NCI-H460 (cell line): ENCODE measurements around the gene LHFPL6. TPM values are rescaled to one million over a fixed set of nuclear protein-coding genes. Genes with fewer than 3 reads are reported as not detected.

Source experiments
- DNase-seq: peaks from one replicate; pipeline ENCODE4 v3.0.0-alpha.2; 2016; ENCODE audit warnings: low read depth; ENCODE audit errors: extremely low read depth
- total RNA-seq: library from RNA; depleted of rRNA; stranded (reverse); fragments of >200 nt; shearing (Covaris generic); gene quantifications from 2 replicates; pipeline ENCODE4 v1.2.3, GENCODE V29; 2014

LHFPL6 gene
- total RNA-seq, 1 experiment from 2014 or later: 19.4 TPM

DNA sequence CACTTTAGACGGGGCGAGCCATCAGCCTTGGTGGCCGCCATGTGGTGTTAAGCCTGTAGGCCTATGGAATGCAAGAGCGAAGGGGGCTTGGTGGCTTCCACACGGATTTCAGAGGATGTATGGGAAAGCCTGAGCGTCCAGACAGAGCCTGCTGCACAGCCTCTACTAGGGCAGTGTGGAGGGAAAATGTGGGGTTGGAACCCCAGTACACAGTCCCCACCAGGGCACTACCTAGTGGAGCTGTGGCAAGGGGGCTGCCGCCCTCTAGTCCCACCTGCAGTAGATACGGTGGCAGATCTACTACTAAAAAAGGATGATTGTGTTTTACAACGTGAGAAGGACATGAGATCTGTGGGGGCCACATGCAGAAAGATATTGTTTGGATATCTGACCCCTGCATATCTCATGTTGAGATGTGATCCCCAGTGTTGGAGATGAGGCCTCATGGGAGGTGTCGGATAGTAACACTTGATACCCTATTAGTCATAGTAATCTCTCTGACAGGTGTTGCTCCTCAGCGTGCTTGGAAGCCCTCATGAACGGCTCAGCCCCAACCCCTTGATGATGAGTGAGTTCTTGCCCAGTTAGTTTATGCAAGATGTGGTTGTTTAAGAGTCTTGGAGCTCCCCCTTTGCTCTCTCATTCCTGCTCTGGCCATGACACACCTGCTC lies 45.6 kb downstream of the LHFPL6 start:
- no peak for DNase-seq

- DNase-seq: no peak
These were observed 46.1 kb downstream of the LHFPL6 start for GRCh38 chr13:39556866-39557265.

DNA sequence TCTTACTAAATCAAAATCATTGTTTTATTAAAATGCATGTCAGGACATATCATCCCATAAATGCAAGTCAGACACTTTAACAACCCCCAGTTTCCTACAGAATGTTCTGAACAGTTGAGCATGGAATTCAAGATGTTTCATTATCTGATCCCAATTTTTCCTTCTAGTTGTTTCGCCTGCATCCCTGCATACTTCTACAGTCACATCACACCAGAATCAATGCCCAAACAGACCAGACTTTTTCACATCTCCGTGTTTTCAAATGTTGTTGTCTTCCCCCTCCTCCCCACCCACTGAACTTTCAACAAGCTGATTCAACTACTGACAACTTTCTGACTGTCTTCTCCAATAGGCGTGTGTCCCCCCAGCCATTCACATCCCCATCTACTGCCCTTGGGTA lies 48.6 kb downstream of the LHFPL6 start:
- DNase-seq: no peak

DNA sequence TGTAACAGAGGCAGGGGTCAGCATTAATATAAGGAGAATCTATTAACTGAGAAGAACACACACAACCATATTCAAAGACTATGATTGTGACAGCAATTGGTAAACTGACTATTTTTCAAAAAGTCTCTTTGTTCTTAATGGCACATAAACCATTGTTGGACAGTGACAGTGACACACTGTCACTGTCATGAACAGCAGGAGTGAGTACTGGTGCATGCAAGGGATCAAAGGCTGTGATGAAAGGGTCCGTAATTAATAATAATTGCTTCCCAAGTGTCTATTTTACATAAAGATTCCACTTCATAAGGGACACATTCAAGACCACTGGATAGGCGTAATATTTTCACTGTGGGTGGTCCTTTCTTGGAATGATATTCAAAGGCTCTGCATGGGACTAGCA lies 50.7 kb downstream of the LHFPL6 start:
- no peak for DNase-seq

DNA sequence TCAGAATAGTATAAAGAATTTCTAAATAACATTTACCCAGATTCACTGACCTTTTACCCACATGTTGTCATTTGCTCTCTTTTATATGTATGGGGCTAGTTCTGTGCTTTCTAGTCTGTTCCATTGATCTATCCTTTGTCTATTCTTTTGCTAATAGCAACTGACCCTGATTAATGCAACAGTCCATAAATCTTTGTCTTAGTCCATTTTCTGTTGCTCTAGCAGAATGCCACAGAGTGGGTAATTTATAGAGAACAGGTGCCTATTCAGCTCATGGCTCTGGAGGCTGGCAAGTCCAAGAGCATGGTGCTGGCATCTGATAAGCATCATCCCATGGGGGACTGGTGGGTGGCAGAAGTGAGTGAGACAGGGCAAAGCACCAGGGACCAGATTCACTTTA lies 52.1 kb downstream of the LHFPL6 start:
- no peak for DNase-seq

DNA sequence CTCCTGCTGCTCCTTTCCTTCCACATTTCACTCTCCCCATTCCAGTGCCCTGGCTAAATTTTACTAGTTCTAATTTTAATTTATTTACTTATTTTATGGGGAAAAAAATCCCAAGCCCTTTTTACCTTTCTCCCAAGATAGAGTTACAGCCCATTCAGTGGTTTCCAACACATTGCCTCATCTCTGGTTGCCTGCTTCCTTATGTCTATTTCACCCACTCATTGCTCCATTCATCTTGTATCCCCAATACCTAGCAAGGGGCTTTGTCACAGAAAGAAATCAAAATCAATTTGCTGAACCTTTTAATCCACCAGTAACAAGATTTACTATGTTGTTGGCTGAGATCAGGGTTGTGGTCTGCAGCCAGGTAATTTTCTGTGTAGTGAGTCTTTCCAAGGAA lies 55.9 kb downstream of the LHFPL6 start:
- DNase-seq: no peak

- no peak for DNase-seq
These were observed 60.6 kb downstream of the LHFPL6 start for GRCh38 chr13:39542361-39542760.

- DNase-seq: no peak
These were observed 61.9 kb downstream of the LHFPL6 start for GRCh38 chr13:39540929-39541605.

GRCh38 chr13:39538816-39539790 lies 63.9 kb downstream of the LHFPL6 start:
- no peak for DNase-seq

DNA sequence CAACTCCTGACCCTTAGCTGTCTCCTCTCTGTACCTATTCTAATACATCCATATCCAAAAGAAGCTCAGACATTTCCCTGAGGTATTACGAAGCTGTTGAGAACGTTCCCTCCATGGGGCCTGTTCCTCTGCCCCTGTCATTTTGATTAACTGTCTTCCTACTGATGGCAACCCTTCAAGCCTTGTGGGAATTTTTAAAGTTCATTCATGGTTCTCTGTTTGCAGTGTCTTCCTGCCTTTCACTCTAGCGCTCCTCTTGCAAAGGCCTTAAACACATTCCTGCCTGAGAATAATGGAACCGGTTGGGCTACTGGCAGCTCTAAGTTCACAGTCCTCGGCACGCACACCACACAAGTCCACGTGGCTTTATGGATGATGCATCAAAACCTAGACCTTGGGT lies 66.1 kb downstream of the LHFPL6 start:
- no peak for DNase-seq

DNA sequence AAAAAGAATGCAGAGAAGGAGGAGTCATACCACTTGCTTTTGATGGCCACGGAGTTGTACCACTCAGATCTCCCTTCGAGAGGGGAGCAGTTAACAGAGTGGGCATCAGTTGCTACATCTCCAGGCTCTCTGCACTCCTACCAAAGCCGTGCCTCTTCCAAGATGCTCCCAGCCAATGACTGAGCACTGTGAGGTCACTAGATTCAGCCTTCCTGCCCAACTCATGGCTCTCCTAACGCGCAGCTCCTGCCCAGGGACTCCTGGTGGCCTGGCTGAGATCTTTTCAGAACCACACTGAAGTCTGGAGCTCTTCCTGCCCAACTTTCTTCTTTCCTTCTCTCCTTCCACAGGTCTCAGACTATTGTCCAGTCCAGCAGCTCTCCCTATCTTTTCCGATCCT lies 66.7 kb downstream of the LHFPL6 start:
- DNase-seq: no peak

DNA sequence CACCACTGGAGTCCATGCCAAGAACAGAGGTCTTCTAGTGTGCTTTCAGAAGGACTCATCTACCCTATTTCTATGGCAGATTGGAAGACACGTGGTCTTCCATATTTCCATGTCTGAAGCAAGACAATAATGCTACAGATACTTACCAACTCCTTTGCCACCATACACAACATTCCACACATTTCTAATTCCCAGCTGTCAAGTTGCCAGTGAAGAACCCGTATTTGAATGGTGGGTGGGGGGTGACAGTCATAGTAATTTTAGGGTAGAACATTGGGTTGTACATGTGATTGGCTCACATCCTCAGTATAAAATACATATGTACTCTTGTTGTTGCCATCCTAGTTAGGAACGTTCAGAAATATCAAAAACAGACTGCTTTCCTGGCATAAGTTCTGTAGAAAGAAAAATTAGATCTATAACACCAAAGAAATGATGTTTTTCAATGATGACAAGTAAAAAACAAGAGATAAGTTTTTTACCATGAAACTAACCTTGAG lies 69.3 kb downstream of the LHFPL6 start:
- no peak for DNase-seq

DNA sequence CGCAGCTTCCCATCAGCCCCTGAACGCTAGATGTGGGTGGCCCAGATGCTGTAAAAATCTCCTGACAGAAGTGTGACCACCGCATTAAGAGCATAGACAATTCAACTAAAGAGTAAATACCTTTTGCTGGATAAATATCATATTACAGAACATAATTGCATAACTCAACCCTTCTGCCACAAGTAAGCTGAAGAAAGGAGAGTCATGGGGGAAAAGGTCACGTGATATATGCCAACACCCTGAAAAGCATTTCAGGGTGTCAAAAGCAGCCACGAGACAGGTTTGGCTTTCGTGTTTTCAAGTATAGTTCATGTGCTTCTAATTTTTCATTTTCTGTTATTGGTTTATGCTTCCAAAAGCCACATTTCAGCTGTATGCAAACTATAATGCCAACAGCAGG lies 71.3 kb downstream of the LHFPL6 start:
- DNase-seq: no peak

GRCh38 chr13:39530916-39531315 lies 72.1 kb downstream of the LHFPL6 start:
- no peak for DNase-seq

DNA sequence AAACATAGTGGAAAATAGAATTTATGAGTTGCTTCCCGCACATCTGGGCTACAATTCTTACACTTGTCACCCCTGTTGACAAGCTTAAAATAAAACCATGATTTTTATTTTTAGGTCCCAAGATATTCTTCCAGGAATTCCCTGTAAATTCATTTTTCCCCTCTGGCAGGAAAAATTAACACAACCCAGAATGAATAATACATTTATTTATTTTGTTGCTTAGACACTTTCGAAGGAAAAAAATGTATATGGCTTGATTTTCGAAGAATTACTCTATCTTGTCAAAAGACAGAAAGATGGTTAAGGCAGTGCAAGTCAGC lies 74.4 kb downstream of the LHFPL6 start:
- DNase-seq: no peak

DNA sequence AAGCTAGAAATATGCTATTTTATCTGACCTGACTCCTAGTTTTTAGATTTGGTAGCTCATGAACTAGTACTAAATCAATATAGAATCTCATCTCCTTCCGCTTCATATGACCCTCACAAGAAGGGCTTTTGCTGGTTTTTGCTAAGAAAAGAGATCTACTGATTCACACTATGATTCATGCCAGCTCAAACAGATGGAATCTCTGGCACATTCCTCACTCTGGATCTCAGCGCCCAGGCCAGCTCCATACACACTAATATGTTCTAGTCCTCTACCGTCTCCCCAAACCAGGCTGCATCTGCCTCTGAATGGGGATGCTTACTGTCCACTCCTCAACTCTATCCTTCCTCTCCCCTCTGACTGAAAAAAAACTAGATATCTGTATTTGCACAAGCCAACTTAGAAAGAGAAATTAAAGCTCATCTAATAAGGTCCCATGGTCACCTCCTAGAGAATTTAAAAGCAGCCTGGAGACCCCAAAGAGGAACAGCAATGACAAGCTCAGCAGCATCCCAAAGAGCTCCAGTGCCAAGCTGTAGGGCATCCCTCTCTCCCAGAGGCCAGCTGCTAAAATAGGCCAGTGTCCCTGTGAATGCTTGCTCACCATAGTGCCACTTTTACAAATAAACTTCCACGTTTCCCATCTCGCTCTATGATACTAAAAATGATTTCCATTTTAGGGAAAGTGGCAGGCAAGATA lies 74.9 kb downstream of the LHFPL6 start:
- DNase-seq: peak; percentile 56

DNA sequence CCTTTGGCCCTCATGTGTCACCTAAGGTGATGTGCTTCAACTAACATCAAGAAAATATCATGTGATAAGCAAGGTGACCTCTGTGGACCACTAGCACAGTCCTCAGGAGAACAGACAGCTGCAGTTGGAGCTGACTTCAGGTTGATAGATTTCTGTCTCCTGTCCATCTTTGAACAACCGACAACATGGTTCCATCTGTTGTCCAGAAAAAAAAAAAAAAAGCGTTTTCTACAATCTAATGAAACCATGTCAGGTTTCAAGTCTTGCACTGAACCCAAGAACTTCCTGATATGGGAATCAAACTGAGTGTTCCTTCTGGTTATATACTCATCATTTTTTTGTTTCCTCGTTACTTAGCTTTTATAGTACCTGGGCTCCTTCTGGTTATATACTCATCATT lies 75.7 kb downstream of the LHFPL6 start:
- no peak for DNase-seq

DNA sequence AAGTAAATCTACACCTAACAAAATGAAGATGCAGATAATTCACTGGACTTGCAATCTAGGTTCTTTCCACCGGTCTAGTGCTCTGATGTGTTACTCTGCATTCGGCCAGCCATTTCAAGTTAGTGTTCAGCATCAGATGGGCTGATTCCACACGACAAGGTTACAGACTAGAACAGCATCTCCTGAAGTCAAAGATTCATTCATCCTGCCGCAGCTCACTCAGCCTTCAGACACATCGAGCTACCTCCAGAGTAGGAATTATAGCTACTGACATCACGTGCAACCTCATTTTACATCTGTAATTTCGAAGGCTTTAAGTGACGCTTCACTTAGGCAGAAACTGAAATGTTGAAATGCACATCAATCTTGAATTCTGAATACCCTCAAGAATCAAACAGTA lies 76.5 kb downstream of the LHFPL6 start:
- no peak for DNase-seq

GRCh38 chr13:39525506-39525905 lies 77.5 kb downstream of the LHFPL6 start:
- no peak for DNase-seq

DNA sequence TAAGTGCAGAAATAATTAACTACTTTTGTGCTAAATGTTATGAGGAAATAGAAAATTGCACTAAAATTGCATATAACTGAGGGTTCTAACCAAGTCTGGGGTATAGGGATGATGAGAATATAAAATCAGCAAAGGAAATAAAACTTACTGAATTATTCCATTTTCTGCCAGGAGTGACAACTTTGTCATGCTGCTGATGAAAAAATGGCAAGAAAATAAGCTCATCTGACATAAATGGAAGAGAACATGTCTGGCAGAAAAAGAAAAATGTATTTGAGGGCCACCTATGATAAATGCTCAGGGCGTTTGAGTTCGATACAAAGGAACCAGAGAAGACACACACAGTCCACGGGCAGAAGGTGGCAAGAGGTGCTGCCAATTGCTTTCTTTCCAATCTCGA lies 78.2 kb downstream of the LHFPL6 start:
- DNase-seq: no peak

DNA sequence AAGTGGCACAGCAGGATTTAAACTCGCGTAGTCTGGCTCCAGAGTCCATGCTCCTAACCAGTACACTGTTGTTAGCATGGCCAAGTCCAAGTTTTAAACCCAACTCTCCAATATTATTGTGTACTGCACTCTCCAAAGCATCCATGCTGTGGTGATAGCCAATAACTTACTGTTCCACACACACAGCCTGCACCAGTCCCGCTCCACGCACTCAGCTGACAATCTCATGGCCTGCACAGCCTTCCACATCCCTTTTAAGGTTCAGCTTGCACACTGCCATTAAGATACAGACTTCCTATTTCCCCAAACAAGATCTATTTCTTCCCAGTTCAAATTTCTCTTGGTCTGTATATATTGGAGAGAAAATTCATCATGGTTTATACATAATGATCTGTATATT lies 80.7 kb downstream of the LHFPL6 start:
- no peak for DNase-seq
